NOMO-1 (cell line): Measurements from ENCODE around the gene AMIGO1.

ENCODE experiments used
- DNase-seq, 2 experiments: peaks; one replicate each; lab custom pipeline; 2025; ENCODE audit not compliant: unreplicated experiment in 2 of 2; lab: John Stamatoyannopoulos, UW

The AMIGO1 gene

GRCh38 chr1:109503935-109504334, 5.6 kb downstream of the AMIGO1 start:
- DNase-seq = no peak

GRCh38 chr1:109502364-109502851, 7.1 kb downstream of the AMIGO1 start:
- DNase-seq = no peak

- DNase-seq = no peak
These were observed 7.7 kb downstream of the AMIGO1 start for GRCh38 chr1:109501644-109502363.

- no peak for DNase-seq
These were observed 8.6 kb downstream of the AMIGO1 start for GRCh38 chr1:109500941-109501381.

GRCh38 chr1:109499661-109500536, 9.6 kb downstream of the AMIGO1 start:
- peak; percentile 8 to 14 for DNase-seq

- DNase-seq = no peak
These were observed 10.4 kb downstream of the AMIGO1 start for GRCh38 chr1:109499081-109499480.

GRCh38 chr1:109498161-109498801, 11.2 kb downstream of the AMIGO1 start:
- DNase-seq = no peak

GRCh38 chr1:109497449-109498160, 11.9 kb downstream of the AMIGO1 start:
- no peak for DNase-seq

- DNase-seq = no peak
These were observed 13.8 kb downstream of the AMIGO1 start for GRCh38 chr1:109495738-109496137.

- DNase-seq = peak; percentile 80 to 87
These were observed 15.6 kb downstream of the AMIGO1 start, which contains the start of gene CYB561D1 for GRCh38 chr1:109493805-109494539. CYB561D1 (plus strand) TSS chr1:109494094; CDS start chr1:109494140, 46 bp downstream.

GRCh38 chr1:109493227-109493626, 16.3 kb downstream of the AMIGO1 start:
- DNase-seq = no peak

- no peak for DNase-seq
These were observed 16.7 kb downstream of the AMIGO1 start for GRCh38 chr1:109492779-109493178.

- no peak for DNase-seq
These were observed 18.2 kb downstream of the AMIGO1 start for GRCh38 chr1:109491372-109491771.

- DNase-seq = no peak
These were observed 18.6 kb downstream of the AMIGO1 start for GRCh38 chr1:109490934-109491302.

GRCh38 chr1:109490029-109490933, 19.2 kb downstream of the AMIGO1 start:
- DNase-seq = peak; percentile 46 to 62

GRCh38 chr1:109488696-109489095, 20.8 kb downstream of the AMIGO1 start:
- no peak for DNase-seq

- DNase-seq = no peak
These were observed 21.3 kb downstream of the AMIGO1 start for GRCh38 chr1:109488201-109488600.

GRCh38 chr1:109487261-109487660, 22.3 kb downstream of the AMIGO1 start:
- DNase-seq = no peak

GRCh38 chr1:109485001-109485400, 24.5 kb downstream of the AMIGO1 start:
- DNase-seq = no peak
